Activated CD4-positive, CD25-positive, alpha-beta regulatory T cell treated with anti-CD3 and anti-CD28 coated beads, Interleukin-2, amount 50 U/mL, for 72 hours (primary cell): Measurements from ENCODE around the gene DNM2.
"Not testable (repeated sequence)": the region's sequence is repeated elsewhere in the genome, so short reads cannot be mapped to it uniquely, and the experiment has no call there.

Experiments used
- DNase-seq: peaks from one replicate; pipeline ENCODE4 v3.0.0; 2021

Gene DNM2

GRCh38 chr19:10717356-10718204 lies at the start of gene DNM2:
Gene DNM2, plus strand, starts transcription at chr19:10718079. Its CDS starts 164 bp downstream, at chr19:10718243.
- peak; percentile 98 for DNase-seq

- no peak for DNase-seq
These were observed 48.6 kb upstream of the DNM2 start for GRCh38 chr19:10669246-10669645.

GRCh38 chr19:10670182-10670581 lies 47.7 kb upstream of the DNM2 start:
- DNase-seq = no peak

GRCh38 chr19:10670876-10671804 lies 46.7 kb upstream of the DNM2 start:
- no peak for DNase-seq

- not testable (repeated sequence) for DNase-seq
These were observed 46.0 kb upstream of the DNM2 start for GRCh38 chr19:10671922-10672321.

GRCh38 chr19:10675214-10675613 lies 42.7 kb upstream of the DNM2 start:
- DNase-seq = not testable (repeated sequence)

- DNase-seq = no peak
These were observed 40.1 kb upstream of the DNM2 start for GRCh38 chr19:10677751-10678150.

GRCh38 chr19:10678813-10679212 lies 39.1 kb upstream of the DNM2 start:
- no peak for DNase-seq

- no peak for DNase-seq
These were observed 38.1 kb upstream of the DNM2 start for GRCh38 chr19:10679743-10680142.

GRCh38 chr19:10680545-10681135 lies 37.2 kb upstream of the DNM2 start:
- no peak for DNase-seq

- DNase-seq = no peak
These were observed 36.2 kb upstream of the DNM2 start for GRCh38 chr19:10681658-10682057.

- no peak for DNase-seq
These were observed 35.3 kb upstream of the DNM2 start for GRCh38 chr19:10682397-10683063.

- no peak for DNase-seq
These were observed 34.8 kb upstream of the DNM2 start for GRCh38 chr19:10683064-10683426.

GRCh38 chr19:10683582-10683981 lies 34.3 kb upstream of the DNM2 start:
- DNase-seq = no peak

GRCh38 chr19:10685210-10685609 lies 32.7 kb upstream of the DNM2 start:
- no peak for DNase-seq

- no peak for DNase-seq
These were observed 31.7 kb upstream of the DNM2 start for GRCh38 chr19:10686193-10686592.

GRCh38 chr19:10686661-10687517 lies 31.0 kb upstream of the DNM2 start:
- DNase-seq = no peak

GRCh38 chr19:10687518-10688288 lies 30.2 kb upstream of the DNM2 start:
- no peak for DNase-seq

- DNase-seq = no peak
These were observed 29.2 kb upstream of the DNM2 start for GRCh38 chr19:10688545-10689280.

GRCh38 chr19:10690341-10690781 lies 27.5 kb upstream of the DNM2 start:
- no peak for DNase-seq
